Activated CD4-positive, alpha-beta T cell treated with anti-CD3 and anti-CD28 coated beads for 1 hour (primary cell): ENCODE data around the gene CAAP1.
"Not testable (repeated sequence)": the region's sequence is repeated elsewhere in the genome, so short reads cannot be mapped to it uniquely, and the experiment has no call there.

Source experiments
- DNase-seq: peaks from one replicate; pipeline ENCODE4 v3.0.0-alpha.2; 2020

The CAAP1 gene, protein sequence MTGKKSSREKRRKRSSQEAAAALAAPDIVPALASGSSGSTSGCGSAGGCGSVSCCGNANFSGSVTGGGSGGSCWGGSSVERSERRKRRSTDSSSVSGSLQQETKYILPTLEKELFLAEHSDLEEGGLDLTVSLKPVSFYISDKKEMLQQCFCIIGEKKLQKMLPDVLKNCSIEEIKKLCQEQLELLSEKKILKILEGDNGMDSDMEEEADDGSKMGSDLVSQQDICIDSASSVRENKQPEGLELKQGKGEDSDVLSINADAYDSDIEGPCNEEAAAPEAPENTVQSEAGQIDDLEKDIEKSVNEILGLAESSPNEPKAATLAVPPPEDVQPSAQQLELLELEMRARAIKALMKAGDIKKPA

DNA sequence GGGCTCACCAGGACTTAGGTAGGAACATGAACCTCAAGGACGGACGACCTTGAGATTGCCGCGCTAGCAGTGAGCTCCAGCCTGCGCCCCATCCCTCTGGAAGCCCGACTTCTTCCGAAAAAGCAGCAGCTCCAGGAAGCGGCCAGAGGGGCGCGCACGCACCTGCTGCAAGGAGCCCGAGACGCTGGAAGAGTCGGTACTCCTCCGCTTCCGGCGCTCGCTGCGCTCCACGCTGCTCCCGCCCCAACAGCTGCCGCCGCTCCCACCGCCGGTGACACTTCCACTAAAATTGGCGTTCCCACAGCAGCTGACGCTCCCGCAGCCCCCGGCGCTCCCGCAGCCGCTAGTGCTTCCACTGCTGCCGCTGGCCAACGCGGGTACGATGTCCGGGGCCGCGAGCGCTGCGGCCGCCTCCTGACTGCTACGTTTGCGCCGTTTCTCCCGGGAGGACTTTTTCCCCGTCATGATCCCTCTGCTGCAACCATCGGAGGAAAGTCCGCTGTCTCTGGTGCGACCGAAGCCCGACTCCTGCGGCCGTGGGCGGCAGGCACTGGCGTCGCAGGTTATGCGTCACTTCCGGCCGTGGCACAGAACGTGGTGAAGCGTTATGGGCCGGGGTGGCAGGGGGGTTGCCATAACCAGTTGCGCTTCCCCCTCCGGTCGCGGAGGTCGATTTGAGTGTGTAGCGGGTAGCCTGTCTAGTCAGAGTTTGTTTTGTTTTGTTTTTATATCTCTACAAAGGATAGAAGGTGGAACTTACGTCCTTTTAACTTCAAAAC, at the start of gene CAAP1:
TSS of gene CAAP1 (minus strand) at position 552 of the 779 bp plus-strand sequence. CDS start at position 465, 87 bp downstream.
- peak; percentile 89 for DNase-seq

- DNase-seq = no peak
These were observed 48.2 kb upstream of the CAAP1 start for GRCh38 chr9:26940779-26941178.

GRCh38 chr9:26939955-26940711, 47.5 kb upstream of the CAAP1 start:
- no peak for DNase-seq

DNA sequence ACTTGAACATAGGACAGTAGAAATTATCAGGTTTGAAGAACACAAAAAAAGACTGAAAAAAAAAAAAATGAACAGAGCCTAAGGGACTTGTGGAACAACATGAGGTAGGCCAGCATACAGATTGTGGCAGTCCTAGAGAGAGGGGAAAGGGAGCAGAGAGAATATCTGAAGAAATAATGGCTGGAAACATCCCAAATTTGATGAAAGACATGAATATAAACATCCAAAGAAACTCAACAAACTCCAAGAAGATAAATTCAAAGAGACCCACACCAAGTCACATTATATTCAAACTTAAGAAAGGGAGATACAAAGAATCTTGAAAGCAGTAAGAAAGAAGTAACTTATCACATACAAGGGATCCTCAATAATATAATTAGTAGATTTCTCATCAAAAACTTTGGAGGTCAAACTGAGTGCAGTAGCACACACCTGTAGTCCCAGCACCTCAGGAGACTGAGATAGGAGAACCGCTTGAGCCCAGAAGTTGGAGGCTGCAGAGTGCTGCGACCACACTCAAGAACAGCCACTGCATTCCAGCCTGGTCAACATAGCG, 45.3 kb upstream of the CAAP1 start:
- no peak for DNase-seq

GRCh38 chr9:26935847-26936246, 43.2 kb upstream of the CAAP1 start:
- no peak for DNase-seq

GRCh38 chr9:26928902-26929495, 36.4 kb upstream of the CAAP1 start:
- DNase-seq = no peak

- DNase-seq = no peak
These were observed 33.0 kb upstream of the CAAP1 start for GRCh38 chr9:26925609-26926008.

DNA sequence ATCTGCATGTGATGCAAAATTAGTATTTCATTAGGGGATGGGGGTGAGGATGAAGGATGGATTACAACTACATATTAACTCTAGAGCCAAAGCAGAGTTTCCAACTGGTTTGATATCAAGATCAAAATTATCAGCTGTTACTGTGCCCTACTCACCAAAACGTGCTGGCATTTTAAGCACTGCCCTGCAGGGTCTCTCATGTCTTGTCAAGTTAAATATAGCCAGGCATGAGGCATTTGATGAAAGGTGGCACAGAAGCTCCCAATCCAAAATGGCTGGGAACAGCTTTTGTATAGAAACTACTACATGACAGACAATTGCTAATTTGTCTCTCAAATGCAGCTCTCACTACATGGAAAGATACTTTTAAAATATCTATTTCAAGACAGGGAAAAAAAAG, 27.1 kb upstream of the CAAP1 start:
- no peak for DNase-seq

GRCh38 chr9:26913138-26913668, 20.6 kb upstream of the CAAP1 start:
- no peak for DNase-seq

DNA sequence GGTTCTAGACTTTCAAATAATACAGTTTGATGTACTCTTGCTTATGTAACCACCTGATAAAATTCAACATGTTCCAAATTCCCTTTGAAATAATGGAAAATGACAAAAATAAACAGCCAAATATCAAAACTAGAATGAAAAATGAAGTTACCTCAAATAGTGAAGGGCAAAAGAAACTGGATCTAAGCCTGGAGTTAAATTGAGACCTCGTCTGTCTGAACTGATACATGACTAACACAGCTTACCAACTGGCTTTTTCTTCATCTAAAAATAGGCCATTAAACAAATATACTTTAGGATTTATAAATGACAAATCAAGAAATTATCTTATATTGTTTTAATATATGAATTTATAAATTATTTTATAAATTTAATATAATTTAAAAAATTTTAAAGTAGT, 12.1 kb upstream of the CAAP1 start:
- no peak for DNase-seq

- no peak for DNase-seq
These were observed 11.5 kb upstream of the CAAP1 start for GRCh38 chr9:26904070-26904469.

DNA sequence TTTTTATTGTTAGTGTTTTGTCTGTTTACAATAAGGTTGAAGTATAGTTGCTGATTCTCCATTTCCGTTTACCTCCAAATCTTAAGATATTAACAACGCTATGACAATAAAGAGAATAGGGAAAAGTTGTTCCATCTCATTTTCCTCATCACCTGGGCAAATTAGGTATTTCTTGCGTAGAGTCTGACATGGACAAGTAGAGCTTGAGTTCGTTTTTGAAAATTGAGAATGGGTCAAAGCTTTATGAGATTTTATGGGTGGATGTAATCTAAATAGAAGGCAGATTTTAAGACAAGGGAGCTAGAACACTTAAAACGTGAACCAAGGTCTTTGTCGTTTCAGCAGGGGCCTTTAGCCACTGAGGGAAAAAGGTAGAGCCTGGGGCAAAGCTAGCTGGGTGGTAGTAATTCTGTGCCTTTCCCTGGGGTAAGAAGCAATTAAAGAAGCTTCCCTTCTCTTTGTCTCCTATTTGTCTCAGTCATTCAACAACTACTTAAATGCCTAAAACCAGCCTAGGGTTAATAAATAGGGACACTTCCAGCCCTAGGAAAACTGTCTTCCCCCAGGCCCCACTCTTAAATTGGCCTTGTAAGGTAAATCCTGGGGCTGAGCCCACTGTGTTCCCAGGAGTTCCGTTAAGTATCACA, 551 bp upstream of the CAAP1 start:
- DNase-seq = no peak

- no peak for DNase-seq
These were observed 876 bp downstream of the CAAP1 start for GRCh38 chr9:26891726-26892125.

DNA sequence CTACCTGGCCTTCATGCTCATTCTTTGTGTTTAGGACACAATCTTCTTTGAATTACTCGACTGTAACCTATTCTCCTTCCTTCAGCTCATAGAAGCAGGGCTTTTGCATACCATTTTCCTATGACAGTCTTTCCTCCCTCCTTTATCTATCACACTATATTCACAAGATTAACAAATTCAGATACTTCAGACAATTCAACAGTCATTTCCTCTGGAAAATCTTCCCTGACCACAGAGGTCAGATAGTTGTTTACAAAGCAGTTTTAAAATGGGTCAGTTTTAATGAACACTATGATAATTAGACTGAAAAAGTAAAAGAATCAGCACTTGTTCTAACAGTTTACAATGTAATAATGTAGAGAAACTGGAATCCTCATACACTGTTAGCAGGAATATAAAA, 4.3 kb downstream of the CAAP1 start:
- DNase-seq = no peak

DNA sequence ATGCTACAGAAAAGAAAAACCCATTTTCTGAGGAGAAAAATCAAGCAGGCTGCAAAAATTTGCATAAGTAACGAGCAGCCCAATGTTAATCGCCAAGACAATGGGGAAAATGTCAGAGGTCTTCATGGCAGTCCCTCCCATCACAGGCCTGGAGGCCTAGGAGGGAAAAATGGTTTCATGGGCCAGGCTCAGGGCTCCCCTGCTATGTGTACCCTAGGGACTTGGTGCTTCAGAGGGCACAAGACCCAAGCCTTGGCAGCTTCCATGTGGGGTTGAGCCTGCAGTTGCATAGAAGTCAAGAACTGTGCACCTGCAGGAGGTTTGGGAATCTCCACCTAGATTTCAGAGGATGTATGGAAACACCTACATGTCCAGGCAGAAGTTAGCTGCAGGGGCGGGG, 10.4 kb downstream of the CAAP1 start:
- no peak for DNase-seq

- DNase-seq = no peak
These were observed 12.3 kb downstream of the CAAP1 start for GRCh38 chr9:26880262-26880661.

DNA sequence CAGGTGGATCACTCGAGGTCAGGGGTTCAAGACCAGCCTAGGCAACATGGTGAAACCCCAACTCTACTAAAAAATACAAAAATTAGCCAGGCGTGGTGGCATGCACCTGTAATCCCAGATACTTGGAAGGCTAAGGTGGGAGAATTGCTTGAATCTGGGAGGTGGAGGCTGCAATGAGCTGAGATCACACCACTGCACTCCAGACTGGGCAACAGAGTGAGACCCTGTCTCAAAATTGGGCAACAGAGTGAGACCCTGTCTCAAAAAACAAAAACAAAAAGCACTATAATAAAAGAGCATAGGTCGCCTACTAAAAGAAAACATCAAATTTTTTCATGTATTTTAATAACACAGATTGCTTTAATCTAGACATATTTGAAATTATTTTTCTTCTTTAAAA, 17.4 kb downstream of the CAAP1 start:
- DNase-seq = not testable (repeated sequence)

GRCh38 chr9:26870292-26870691, 22.3 kb downstream of the CAAP1 start:
- DNase-seq = no peak

DNA sequence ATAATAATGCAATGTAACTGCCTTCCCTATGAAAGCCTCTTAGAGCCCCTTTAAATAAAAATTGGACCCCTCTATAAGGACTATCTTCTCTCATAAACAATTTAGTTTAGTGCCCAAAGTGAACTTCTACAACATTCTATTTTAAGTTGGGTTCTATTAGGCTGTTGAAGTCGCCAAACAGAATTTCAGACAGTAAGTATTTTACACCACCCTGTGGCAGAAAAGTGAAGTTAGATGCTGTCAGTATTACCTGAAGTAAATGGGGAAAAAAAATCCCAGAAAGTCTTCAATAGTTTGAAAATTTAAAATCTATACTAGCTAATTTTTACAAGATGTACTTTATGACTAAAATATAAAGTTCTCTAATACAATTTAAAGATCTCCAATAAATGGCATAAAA, 29.5 kb downstream of the CAAP1 start:
- DNase-seq = no peak

GRCh38 chr9:26856413-26857032, 36.1 kb downstream of the CAAP1 start:
- DNase-seq = no peak

DNA sequence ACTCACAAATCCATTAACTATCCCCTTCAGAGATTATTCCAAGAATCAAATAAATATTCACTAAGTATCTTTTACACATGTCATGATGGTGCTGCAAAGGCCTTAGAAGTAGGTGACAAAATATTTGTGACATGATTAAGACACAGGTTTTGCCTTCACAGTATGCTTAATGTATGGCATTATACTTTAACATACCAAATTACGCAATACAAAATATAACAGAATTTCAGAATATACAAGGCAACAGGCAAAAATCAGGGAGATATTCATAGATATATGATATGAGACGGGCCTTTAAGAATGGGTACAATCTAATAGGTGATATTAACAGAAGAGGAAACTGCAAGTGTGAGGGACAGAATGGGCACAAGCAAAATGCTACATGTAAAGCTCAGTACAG, 41.6 kb downstream of the CAAP1 start:
- no peak for DNase-seq

GRCh38 chr9:26833792-26834191, 58.8 kb downstream of the CAAP1 start:
- DNase-seq = no peak
